ENCODE results near the gene GNB4. TPM values are rescaled to one million over a fixed set of nuclear protein-coding genes. Genes with fewer than 3 reads are reported as not detected.

The GNB4 gene
- total and polyA plus RNA-seq, 2 donors (not counting 3 experiments of a cell fraction or from before 2014, with no cell fraction given) = 30.3 to 62.6 TPM

GRCh38 chr3:179428876-179429548 is 22.3 kb downstream of the GNB4 start:
- CTCF ChIA-PET = interaction anchor here (0.9 to 1.5 kb wide), 4 partner anchors 7 to 129 kb away, joined by 3 read pairs; no protein-coding TSS in a partner anchor
- POLR2A ChIA-PET = no interaction called here
- TF ChIP-seq GATA2 (IDR thresholded peaks at IDR 0.05; ENCODE audit: insufficient read depth, insufficient read length, low read depth, low read length) (no peak), MYC (IDR thresholded peaks at IDR 0.05; ENCODE audit: low read depth, low read length) (no peak), JUN (IDR thresholded peaks at IDR 0.05; ENCODE audit: borderline replicate concordance, insufficient read depth, insufficient read length, low read depth) (no peak)
- FAIRE-seq (no peak), DNase-seq (ENCODE audit: low read depth, low spot score) (no peak)
- H3K9me1 ChIP-seq (replicated peaks; ENCODE audit: control insufficient read depth, extremely low read depth, insufficient read depth, low read length) = no peaks in the 10 kb centered on the region
- BruUV-seq (replicated peaks) = no TSS peak
- no peaks in the 10 kb centered on the region for H3K9me3 ChIP-seq (replicated peaks; ENCODE audit: control insufficient read depth, insufficient read depth, low read length)
- H3K27me3 ChIP-seq (ENCODE audit: control insufficient read depth in 2 of 2, insufficient read depth in 2 of 2, low read length in 2 of 2) = no peaks in the 10 kb centered on the region
- dilution Hi-C loops (cut with MboI; ENCODE audit: extremely low pct_ligation_motif_present, low sequenced_read_pairs) (no loop called here), intact Hi-C loops (cut with micrococcal nuclease) (no loop called here)
- H3K9ac ChIP-seq (replicated peaks; ENCODE audit: extremely low read depth, insufficient read depth, low read length) = no peak overlapping the region
- H3K36me3 ChIP-seq (ENCODE audit: control insufficient read depth in 2 of 2, extremely low read depth in 1 of 2, insufficient read depth in 2 of 2, low read length in 2 of 2) = peaks cover 6 to 7% of the 10 kb centered on the region in 2 experiments
- H3K4me3 ChIP-seq (replicated peaks in 1 of 3; ENCODE audit: insufficient read depth in 1 of 3, low read depth in 1 of 3, low read length in 3 of 3) = no peak overlapping the region
- H2AFZ ChIP-seq (ENCODE audit: low read depth, low read length) = no peak overlapping the region
- peaks cover 14% of the 10 kb centered on the region for H4K20me1 ChIP-seq (replicated peaks; ENCODE audit: control insufficient read depth, extremely low read depth, insufficient read depth, low read length)
- no peak overlapping the region for H3K27ac ChIP-seq (ENCODE audit: insufficient read depth, low read depth, low read length)
- peaks cover 10% of the 10 kb centered on the region for H3K4me1 ChIP-seq (ENCODE audit: control insufficient read depth, extremely low read depth, insufficient read depth, low read length)
- H3K4me2 ChIP-seq (ENCODE audit: insufficient read depth, low read length) = no peak overlapping the region
- peaks cover 92% of the 10 kb centered on the region for H3K79me2 ChIP-seq (ENCODE audit: control insufficient read depth, insufficient read depth, low read length)

- ChIA-PET POLR2A (no interaction called here), CTCF (no interaction called here)
- FAIRE-seq = no peak
- DNase-seq (ENCODE audit: low read depth, low spot score) = no peak
- H3K9me3 ChIP-seq (replicated peaks; ENCODE audit: control insufficient read depth, insufficient read depth, low read length) = no peaks in the 10 kb centered on the region
- H3K4me1 ChIP-seq (ENCODE audit: control insufficient read depth, extremely low read depth, insufficient read depth, low read length) = peaks cover under 1% of the 10 kb centered on the region
- dilution Hi-C loops (cut with MboI; ENCODE audit: extremely low pct_ligation_motif_present, low sequenced_read_pairs) (no loop called here), intact Hi-C loops (cut with micrococcal nuclease) (no loop called here)
- H3K4me3 ChIP-seq (replicated peaks in 1 of 3; ENCODE audit: insufficient read depth in 1 of 3, low read depth in 1 of 3, low read length in 3 of 3) = no peak overlapping the region
- no peaks in the 10 kb centered on the region for H4K20me1 ChIP-seq (replicated peaks; ENCODE audit: control insufficient read depth, extremely low read depth, insufficient read depth, low read length)
- BruUV-seq (replicated peaks) = no TSS peak
- H3K9me1 ChIP-seq (replicated peaks; ENCODE audit: control insufficient read depth, extremely low read depth, insufficient read depth, low read length) = no peaks in the 10 kb centered on the region
- H3K4me2 ChIP-seq (ENCODE audit: insufficient read depth, low read length) = no peak overlapping the region
- peaks cover 63% of the 10 kb centered on the region for H3K79me2 ChIP-seq (ENCODE audit: control insufficient read depth, insufficient read depth, low read length)
- H3K27ac ChIP-seq (ENCODE audit: insufficient read depth, low read depth, low read length) = no peak overlapping the region
- peaks cover 9 to 11% of the 10 kb centered on the region in 2 experiments for H3K36me3 ChIP-seq (ENCODE audit: control insufficient read depth in 2 of 2, extremely low read depth in 1 of 2, insufficient read depth in 2 of 2, low read length in 2 of 2)
- no peak for TF ChIP-seq CTCF (IDR thresholded peaks at IDR 0.05; ENCODE audit: extremely low read depth in 1 of 2, insufficient read depth in 1 of 2, low read depth in 1 of 2, low read length in 2 of 2)
- no peak for TF ChIP-seq MAX (IDR thresholded peaks at IDR 0.05; ENCODE audit: insufficient read depth, insufficient read length)
- TF ChIP-seq EZH2 (IDR thresholded peaks at IDR 0.05; ENCODE audit: borderline replicate concordance, low read depth, low read length, severe bottlenecking) = no peak
- no peak for TF ChIP-seq GATA2 (IDR thresholded peaks at IDR 0.05; ENCODE audit: insufficient read depth, insufficient read length, low read depth, low read length)
- no peak for TF ChIP-seq POLR2AphosphoS5 (IDR thresholded peaks at IDR 0.05; ENCODE audit: insufficient read depth, low read depth, low read length)
- no peak for TF ChIP-seq POLR2A (IDR thresholded peaks at IDR 0.05; ENCODE audit: low read depth, low read length)
- no peak for TF ChIP-seq FOS (IDR thresholded peaks at IDR 0.05; ENCODE audit: borderline replicate concordance, insufficient read depth, low read length)
- no peak for TF ChIP-seq MYC (IDR thresholded peaks at IDR 0.05; ENCODE audit: low read depth, low read length)
- no peak for TF ChIP-seq JUN (IDR thresholded peaks at IDR 0.05; ENCODE audit: borderline replicate concordance, insufficient read depth, insufficient read length, low read depth)
- no peak overlapping the region for H2AFZ ChIP-seq (ENCODE audit: low read depth, low read length)
- no peaks in the 10 kb centered on the region for H3K27me3 ChIP-seq (ENCODE audit: control insufficient read depth in 2 of 2, insufficient read depth in 2 of 2, low read length in 2 of 2)
- no peak overlapping the region for H3K9ac ChIP-seq (replicated peaks; ENCODE audit: extremely low read depth, insufficient read depth, low read length)
Measured at GRCh38 chr3:179425075-179425474, 26.2 kb downstream of the GNB4 start.

All from endothelial cell of umbilical vein (primary cell).